H4 (cell line): ENCODE measurements around the gene ARHGAP23. TPM values are rescaled to one million over a fixed set of nuclear protein-coding genes. Genes with fewer than 3 reads are reported as not detected.

Source experiments
- DNase-seq: peaks from one replicate; pipeline ENCODE4 v3.0.0-alpha.2; 2015; ENCODE audit warnings: low spot score
- total RNA-seq: library from RNA; depleted of rRNA; stranded (reverse); fragments of >200 nt; shearing (Covaris generic); gene quantifications from 2 replicates; pipeline ENCODE4 v1.2.3, GENCODE V29; 2014; rRNA removed

The ARHGAP23 gene
- total RNA-seq, 1 experiment from 2014 or later: 11.7 TPM

DNA sequence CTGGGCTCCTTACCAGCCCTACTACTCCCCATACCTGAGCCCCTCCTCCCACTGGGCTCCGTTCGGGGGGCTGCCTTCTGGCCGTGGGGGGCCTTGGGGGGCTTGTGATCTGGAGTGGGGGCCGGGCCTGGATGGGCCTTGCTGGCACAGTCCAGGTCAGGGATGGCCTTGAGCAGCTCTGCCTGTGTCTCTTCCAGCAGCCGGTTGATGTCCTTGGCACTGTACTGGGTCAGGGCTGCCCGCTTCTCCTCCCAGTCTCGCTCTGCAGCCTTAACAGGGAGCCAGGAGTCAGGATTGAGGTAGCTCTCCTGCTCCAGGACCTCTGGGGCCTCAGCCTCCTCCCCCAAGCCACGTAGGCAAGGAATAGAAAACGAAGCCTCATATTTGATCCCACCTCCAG is 122.9 kb downstream of the ARHGAP23 start:
- no peak for DNase-seq

DNA sequence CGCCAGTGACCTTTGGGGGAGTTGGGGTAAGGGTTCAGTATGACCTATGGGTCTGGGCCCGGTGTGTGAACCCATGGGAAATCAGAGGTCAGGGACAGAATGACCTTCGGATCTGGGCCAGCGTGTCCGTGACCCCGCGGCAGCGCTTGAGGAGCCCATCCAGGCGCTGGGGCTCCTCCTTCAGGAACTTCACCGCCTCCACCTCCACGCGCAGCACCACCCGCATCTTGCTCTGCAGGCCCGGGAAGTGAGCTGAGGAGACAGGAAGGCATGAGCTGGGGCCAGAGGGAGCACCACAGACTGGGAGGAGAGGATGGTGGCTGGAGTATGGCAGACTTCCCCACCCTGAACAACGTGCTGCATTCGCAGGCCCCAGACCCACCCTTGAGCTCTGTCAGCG is 124.1 kb downstream of the ARHGAP23 start:
- no peak for DNase-seq

DNA sequence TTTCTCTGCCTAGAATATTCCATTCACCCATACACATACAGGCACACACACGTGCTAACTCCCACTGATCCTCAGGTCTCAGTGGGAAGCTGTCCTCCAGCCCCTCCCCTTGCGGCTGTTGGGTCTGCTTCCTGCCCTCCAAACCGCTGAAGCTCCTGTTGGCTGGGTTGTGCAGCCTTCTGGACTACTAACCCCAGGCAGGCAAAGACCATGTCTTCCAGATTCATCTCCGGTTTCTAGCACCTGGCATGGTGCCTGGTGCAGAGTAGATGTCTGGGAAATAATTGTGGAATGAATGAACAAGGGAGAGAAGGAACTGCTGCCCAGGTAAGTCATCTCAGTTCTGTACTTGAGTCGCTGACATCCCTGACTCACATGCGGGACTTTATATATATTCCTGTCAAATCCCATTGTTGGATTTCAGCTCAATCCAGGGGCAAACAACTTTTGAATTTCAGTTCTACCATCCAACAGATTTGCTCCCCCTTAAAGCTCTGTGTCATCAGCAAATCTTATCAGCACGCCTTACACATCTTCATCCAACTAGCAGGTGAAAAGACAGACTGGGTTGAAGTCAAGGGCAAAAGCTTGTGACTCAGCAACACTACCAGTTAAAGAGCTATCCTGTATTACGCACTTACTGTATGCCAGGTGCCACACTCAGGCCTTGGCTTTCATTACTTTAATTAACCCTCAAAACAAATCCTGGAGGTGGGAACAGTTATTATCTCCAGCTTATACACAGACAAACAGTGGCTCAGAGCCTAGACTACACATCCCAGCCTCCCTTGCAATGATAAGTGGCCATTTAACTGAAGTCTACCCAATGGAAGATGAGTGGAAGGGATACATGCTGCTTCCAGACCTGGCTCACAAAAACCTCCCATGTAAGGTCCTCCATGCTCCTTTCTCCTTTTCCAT is 126.4 kb downstream of the ARHGAP23 start:
- peak; percentile 25 for DNase-seq

DNA sequence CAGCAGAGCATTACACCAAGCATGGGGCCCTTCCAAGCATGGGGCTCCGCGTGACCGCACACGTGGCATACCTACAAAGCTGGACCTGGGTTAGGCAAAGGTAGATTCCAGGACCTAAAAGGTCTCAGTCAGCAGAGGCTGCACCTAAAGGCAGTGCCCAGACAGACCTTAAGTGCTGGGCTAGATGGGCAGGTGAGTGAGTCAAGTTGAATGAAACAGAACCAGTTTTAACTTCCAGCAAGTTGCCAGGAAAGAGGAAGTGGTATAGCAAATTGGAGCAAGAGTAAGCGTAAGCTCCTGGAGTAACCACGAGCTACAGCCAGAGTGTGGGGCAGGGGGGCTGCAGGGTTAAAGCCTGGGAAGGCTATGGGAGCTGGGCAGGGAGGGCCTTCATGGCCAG is 128.0 kb downstream of the ARHGAP23 start:
- DNase-seq: no peak

DNA sequence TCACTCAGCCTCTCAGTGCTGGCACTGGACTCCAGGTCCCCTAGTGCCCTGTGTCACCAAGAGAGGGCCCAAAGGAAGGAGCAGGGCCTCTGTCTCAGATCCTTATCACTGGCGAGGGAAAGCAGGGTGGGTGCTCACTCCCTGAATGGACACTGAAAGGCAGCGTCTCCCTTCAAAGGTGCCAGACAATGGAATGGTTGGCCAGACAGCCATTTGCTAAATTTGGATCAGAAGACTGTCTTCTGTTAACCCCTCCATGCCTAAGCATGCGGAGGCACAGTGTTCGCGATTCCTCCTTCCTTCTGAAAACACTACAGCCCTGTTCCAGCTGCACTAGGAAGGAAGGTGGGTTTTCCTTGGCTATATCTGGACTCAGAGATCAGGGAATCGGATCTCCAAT is 129.1 kb downstream of the ARHGAP23 start:
- no peak for DNase-seq

DNA sequence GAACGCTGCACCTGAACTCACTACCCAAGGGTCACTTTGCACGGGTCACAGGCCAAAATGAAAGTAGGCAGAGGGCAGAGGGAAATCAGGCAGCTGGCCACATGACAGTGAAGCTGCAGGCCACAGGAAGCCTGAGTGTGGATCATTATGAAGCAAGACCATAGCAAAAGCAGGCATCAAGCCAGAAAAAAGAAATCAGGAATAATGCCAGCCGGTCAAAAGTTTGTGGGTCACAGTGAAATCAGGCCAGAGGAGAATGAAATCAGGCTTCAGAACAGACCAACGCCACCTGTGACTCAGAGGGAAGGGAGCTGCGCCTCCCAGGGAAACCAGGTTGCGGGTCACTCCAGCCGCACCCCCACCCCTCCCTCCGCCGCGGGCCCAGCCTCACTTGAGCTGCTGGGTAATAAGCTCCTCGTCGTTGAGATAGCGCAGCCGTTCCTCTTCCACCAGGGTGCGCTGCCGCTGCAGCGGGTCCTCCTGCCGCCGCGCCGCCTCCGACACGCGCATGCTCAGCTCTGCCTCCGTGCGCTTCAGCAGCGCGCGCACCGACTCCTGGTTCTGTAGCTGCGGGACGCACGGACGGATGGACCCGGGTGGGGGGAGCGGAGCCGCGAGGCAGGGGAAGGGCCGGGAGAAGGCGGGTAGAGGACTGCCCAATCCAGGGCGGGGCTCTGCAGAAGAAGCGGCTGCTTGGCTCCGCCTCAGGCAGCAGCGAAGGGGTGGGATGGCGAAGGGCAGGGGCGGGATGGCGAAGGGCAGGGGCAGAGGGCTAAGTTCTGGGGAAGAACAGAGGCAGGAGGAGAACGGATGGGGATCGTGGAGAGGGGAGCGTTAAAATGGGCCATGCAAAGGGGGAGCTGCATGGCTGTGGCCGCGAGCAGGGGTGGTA is 129.8 kb downstream of the ARHGAP23 start:
- peak; percentile 94 for DNase-seq

DNA sequence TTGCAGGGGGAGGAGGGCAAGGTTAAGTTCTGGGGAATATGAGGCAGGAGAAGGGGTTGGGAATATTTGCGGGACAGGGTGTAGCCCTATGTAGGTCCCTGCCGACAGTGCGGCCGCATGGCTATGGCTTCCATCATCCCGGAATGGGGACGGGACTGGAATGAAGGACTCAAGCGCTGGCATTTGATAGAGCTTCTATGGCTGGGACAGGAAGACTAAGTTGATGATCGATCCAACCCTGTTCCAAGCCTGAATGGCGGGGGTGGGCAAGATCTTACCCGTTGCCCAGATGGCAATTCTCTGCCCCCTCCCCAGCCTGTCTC is 130.4 kb downstream of the ARHGAP23 start:
- no peak for DNase-seq

DNA sequence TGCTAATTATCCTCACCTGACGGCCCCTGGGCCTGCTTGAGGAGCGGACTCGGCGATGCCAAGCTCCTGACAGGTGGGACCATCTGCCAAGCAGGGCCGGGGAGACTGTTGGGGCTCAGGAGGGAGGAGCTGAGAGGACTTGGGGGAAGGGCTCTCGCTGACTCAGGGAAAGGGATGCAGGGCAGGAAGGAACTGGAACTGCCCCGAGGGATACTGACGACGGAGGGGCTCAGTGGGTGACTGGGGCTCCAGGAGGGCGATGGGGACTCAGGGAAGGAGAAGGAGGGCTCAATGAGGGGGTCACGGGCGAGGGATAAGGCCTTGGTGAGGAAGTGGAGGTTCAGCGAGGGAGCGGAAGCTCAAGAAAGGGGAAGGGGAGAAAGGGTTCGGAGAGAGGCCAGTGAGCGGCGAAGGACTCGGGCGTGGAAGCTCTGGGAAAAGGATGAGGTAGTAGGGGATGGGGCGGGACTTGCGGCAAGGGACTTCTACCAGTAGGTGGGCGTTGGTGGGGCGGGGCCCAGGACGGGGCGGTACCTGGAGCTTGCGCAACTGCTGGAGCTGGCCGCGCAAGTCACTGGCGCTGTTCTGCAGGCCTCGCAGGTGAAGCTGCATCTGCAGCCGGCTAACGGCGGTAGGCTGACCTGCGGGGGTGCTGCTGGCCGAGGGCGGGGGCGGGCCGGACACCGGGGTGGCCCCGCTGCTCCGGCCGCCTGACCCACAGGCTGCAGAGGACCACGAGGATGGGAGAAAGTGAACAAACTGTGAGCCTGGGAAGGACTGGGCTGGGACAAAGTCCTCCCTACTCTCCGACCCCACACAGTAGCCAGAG is 131.0 kb downstream of the ARHGAP23 start:
- DNase-seq: no peak

DNA sequence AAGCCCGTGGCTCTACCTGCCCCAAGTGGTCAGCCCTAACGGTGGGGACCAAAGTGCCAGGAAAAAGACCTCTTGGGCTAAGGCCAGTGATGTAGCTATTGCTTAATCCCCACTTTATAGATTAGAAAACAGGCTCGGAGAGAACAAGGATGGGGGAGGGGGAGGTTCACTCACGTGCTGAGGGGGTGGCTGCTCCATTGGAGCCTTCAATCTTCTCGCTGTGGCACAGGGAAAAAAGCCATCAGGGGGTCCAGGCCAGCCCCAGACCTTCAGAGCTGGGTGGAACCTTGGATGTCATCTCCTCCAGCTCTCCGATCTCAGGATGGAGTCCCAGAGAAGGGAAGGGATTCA is 131.6 kb downstream of the ARHGAP23 start:
- DNase-seq: no peak

DNA sequence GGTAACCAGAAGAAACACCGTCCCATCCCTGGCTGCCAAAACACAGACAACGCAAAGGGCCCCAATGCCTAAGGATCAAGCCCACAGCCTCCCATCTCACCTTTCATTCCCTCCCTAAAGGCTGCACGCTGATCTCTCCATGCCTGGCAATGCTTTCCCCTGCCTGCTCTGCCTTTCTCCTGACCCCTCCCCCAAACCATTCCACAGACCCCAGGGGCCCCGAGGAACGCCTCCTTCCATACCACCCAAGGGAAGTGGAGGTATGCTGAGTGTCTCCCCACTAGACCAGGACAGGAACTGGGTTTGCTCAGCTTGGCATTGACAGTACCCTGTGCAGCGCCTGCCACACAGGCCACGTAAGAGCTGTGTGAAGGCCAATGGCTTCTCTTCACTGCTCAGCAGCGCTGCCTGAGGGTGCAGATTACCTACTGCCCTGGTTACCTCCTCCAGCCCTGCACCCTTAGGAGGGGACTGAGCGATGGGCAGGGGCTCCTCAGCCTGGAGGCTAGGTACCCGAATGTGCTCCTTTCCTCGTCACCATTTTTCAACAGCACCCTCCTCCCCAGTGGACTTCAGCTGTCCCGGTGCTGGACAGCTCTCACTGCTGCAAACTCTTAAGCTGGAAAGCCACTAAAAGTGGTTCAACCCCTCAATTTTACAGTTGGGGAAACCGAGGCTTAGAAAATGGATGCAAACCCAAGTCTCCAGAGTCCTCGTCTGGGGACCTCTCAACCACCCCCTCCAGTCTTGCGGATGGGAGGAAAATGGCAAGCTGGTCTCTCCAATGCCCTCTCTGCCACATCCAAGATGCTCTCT is 132.4 kb downstream of the ARHGAP23 start:
- no peak for DNase-seq

DNA sequence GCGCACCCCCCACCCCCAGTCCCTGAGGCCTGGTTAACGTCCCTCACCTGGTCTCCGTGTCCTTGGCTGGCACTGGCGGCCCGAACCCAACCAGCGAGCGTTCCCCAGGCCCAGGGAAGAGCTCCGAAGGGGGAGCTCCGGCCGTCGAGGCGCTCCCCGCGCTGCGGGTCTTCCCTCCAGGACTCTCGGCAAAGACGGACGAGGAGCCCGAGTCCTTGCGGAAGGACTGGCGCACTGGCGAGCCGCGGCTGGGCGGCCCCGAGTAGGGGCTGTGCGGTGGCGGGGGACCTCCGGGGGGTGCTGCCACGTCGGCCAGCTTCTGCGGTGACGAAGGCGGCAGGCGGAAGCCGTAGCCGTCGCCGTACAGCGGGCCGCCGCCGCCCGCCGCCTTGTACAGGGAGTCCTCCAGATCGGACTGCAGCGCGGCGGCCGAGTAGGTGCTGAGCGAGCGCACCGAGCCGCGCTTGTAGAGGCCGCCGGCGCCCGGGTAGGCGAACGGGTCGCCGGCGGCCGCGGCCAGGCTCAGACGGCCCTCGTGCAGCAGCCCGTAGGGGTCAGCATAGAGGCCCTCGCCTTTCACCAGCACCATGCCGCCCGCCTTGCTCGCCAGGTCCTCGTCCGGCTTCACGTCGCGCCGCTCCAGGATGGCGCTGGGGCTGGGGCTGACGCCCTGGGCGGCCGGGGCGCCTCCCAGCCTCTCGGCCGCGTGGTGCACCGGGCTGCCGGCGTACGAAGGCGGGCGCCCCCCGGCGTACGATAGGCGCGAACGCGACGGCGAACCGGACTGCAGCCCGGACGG is 133.4 kb downstream of the ARHGAP23 start:
- DNase-seq: no peak

Other genes starting within 250 kb of the ARHGAP23 start
- gene TBC1D3, start 235.9 kb upstream of the ARHGAP23 start, total RNA-seq: not detected in 2 replicates
- gene MRPL45, start 131.3 kb upstream of the ARHGAP23 start, total RNA-seq: 59.2 and 59.5 TPM in 2 replicates
- 0.06 TPM in 1 of 2 replicates, not detected in the other for gene GPR179, start 84.5 kb upstream of the ARHGAP23 start, total RNA-seq
- 5.9 and 6.9 TPM in 2 replicates for gene SOCS7, start 76.6 kb upstream of the ARHGAP23 start, total RNA-seq
- gene SRCIN1, start 177.5 kb downstream of the ARHGAP23 start, total RNA-seq: 0.12 TPM in 1 of 2 replicates, not detected in the other
- gene EPOP, start 246.5 kb downstream of the ARHGAP23 start, total RNA-seq: 3.2 and 3.5 TPM in 2 replicates